Gastrocnemius medialis (tissue), 4 donors: ENCODE measurements around the gene TCF7L2. TPM values are rescaled to one million over a fixed set of nuclear protein-coding genes. Genes with fewer than 3 reads are reported as not detected.
A peak's percentile ranks its signal among the peaks of the same experiment; 100 is the strongest.

Experiments
- ATAC-seq, 2 donors: fragments of 150-250 bp; one replicate each; pipeline ENCODE4 v1.9.1; 2016
- DNase-seq, 2 donors: peaks; one replicate each; pipeline ENCODE4 v3.0.0-alpha.2; 2019
- H3K27ac ChIP-seq, 4 donors: fragments of 200-600 bp; sonication (generic); 1 replicate in 1 of 4; 2 replicates in 3 of 4; pipeline ENCODE4 v1.5.1; 2016 to 2018; ENCODE audit warnings: mild to moderate bottlenecking in 2 of 4, moderate library complexity in 1 of 4
- H3K27me3 ChIP-seq, 3 donors: fragments of 200-600 bp; sonication (generic) in 2 of 3; 1 replicate in 1 of 3; 2 replicates in 2 of 3; pipeline versions ENCODE4 v1.5.1 to v1.6.0; 2016 to 2019; ENCODE audit warnings: mild to moderate bottlenecking in 1 of 3, moderate library complexity in 1 of 3
- H3K36me3 ChIP-seq, 2 donors: fragments of 200-600 bp; sonication (generic) in 1 of 2; one replicate each; pipeline ENCODE4 v1.5.1; 2017 to 2018
- H3K4me1 ChIP-seq, 2 donors: fragments of 200-600 bp; sonication (generic) in 1 of 2; one replicate each; pipeline ENCODE4 v1.5.1; 2016 to 2017; ENCODE audit warnings: mild to moderate bottlenecking in 2 of 2
- H3K4me3 ChIP-seq, 4 donors: fragments of 200-600 bp; sonication (generic) in 3 of 4; 1 replicate in 1 of 4; 2 replicates in 3 of 4; pipeline ENCODE4 v1.5.1; 2016 to 2019; ENCODE audit warnings: mild to moderate bottlenecking in 2 of 4
- H3K9me3 ChIP-seq, 3 donors: fragments of 200-600 bp; sonication (generic) in 2 of 3; 1 replicate in 1 of 3; 2 replicates in 2 of 3; pipeline ENCODE4 v1.5.1; 2016 to 2019
- POLR2A ChIP-seq, 2 donors: fragments of 450-650 bp; IDR thresholded peaks; one replicate each; pipeline ENCODE4 v1.6.1; 2017; ENCODE audit warnings: antibody characterized with exemption in 2 of 2, mild to moderate bottlenecking in 2 of 2, moderate library complexity in 2 of 2
- in situ Hi-C, 4 donors: fragments of 200-750 bp; cut with MboI; loops; one replicate each; pipeline versions ENCODE4 v1.15.0 to v1.8.0; 2017; ENCODE audit warnings: low sequenced_read_pairs in 4 of 4
- intact Hi-C: fragments of 100-400 bp; cut with DNase I; formaldehyde crosslinking; loops from one replicate; pipeline ENCODE4 v1.15.1; 2023; ENCODE audit warnings: low total_unique reads
- total RNA-seq, 4 donors: library from RNA; depleted of rRNA; stranded (reverse); fragments of >200 nt; gene quantifications; one replicate each; pipeline versions ENCODE4 v1.1.0 to v1.2.3, GENCODE V29; 2016
- TF ChIP-seq, protein P1 (sequence below), 5 experiments: fragments of 450-650 bp in 3 of 5; fragments of 200-600 bp in 2 of 5; sonication (generic) in 2 of 5; IDR thresholded peaks in 4 of 5; conservative IDR thresholded peaks in 1 of 5; 1 replicate in 4 of 5; 2 replicates in 1 of 5; pipeline ENCODE4 v1.5.1; 2016 to 2019; ENCODE audit warnings: antibody characterized with exemption in 5 of 5, mild to moderate bottlenecking in 3 of 5, moderate library complexity in 3 of 5

Gene TCF7L2
- total RNA-seq, 4 donors from 2014 or later, result 4.6 to 5.1 (median 5.0) TPM

DNA sequence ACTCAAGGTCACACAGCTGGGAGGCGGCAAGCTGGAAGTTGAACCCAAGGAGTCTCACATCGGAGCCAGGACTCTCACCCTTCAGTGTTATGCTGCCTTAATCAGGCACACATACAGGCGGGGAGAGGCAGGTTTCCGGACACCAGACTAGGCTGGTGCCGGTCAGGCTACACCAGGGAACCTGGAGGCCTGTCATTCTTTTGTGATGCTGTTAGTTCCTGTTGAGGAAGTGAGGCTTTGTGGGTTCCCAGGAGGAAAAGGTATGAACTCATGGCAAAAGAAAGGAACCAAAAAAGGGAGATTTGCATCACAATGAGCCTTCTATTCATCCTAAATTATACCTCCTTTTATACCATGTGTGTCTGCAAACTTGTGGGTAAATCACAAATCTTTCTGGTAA lies 103.8 kb downstream of the TCF7L2 start:
- intact Hi-C loops (no loop called here), in situ Hi-C loops (no loop called here)
- peaks cover 12 to 21% of the 10 kb centered on the region in 2 donors for H3K4me1 ChIP-seq
- peak in 1 of 2 donors; percentile 48 for ATAC-seq
- no peaks in the 10 kb centered on the region for H3K36me3 ChIP-seq
- H3K4me3 ChIP-seq, result no peak overlapping the region
- no peaks in the 10 kb centered on the region for H3K27me3 ChIP-seq
- no peak for DNase-seq
- no peak for TF ChIP-seq POLR2A (IDR thresholded peaks at IDR 0.05)
- TF ChIP-seq, protein P1, sequence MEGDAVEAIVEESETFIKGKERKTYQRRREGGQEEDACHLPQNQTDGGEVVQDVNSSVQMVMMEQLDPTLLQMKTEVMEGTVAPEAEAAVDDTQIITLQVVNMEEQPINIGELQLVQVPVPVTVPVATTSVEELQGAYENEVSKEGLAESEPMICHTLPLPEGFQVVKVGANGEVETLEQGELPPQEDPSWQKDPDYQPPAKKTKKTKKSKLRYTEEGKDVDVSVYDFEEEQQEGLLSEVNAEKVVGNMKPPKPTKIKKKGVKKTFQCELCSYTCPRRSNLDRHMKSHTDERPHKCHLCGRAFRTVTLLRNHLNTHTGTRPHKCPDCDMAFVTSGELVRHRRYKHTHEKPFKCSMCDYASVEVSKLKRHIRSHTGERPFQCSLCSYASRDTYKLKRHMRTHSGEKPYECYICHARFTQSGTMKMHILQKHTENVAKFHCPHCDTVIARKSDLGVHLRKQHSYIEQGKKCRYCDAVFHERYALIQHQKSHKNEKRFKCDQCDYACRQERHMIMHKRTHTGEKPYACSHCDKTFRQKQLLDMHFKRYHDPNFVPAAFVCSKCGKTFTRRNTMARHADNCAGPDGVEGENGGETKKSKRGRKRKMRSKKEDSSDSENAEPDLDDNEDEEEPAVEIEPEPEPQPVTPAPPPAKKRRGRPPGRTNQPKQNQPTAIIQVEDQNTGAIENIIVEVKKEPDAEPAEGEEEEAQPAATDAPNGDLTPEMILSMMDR (IDR thresholded peaks at IDR 0.05 in 4 of 5, conservative IDR thresholded peaks at IDR 0.05 in 1 of 5), result no peak
- H3K9me3 ChIP-seq, result no peaks in the 10 kb centered on the region
- peak overlapping the region; percentile 48 to 62 (median 52) for H3K27ac ChIP-seq

GRCh38 chr10:113055458-113055857 lies 105.4 kb downstream of the TCF7L2 start:
- no peak overlapping the region for H3K27ac ChIP-seq
- in situ Hi-C loops (no loop called here), intact Hi-C loops (no loop called here)
- ATAC-seq (no peak), DNase-seq (no peak)
- H3K4me1 ChIP-seq, result peaks cover 25 to 37% of the 10 kb centered on the region in 2 donors
- TF ChIP-seq, protein P1 (IDR thresholded peaks at IDR 0.05 in 4 of 5, conservative IDR thresholded peaks at IDR 0.05 in 1 of 5), result no peak
- no peak for TF ChIP-seq POLR2A (IDR thresholded peaks at IDR 0.05)
- H3K27me3 ChIP-seq, result no peaks in the 10 kb centered on the region
- no peak overlapping the region for H3K4me3 ChIP-seq
- H3K9me3 ChIP-seq, result no peaks in the 10 kb centered on the region
- H3K36me3 ChIP-seq, result no peaks in the 10 kb centered on the region

DNA sequence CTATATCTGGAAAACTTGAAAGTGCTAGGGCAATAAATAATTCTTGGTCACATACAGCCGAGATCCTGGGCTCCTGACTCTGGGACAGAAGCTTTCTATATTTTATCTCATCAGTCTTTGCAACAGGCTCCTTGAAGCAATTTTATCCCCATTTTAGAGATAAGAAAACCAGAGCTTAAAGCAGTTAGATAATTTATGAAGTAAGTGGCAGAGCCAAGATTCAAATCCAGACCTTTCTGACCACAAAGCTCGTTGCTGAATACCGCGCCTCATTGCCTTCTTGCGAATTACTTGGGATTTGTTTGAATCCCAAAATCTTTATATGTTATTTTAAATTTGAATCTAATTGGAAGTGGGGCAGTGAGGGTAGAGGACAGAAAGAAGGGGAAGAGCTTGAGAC lies 106.0 kb downstream of the TCF7L2 start:
- in situ Hi-C loops, result no loop called here
- Histone ChIP-seq H3K4me3 (no peak overlapping the region), H3K9me3 (no peaks in the 10 kb centered on the region), H3K27ac (no peak overlapping the region), H3K4me1 (peaks cover 28 to 42% of the 10 kb centered on the region in 2 donors), H3K36me3 (no peaks in the 10 kb centered on the region), H3K27me3 (no peaks in the 10 kb centered on the region)
- DNase-seq, result no peak
- TF ChIP-seq POLR2A (IDR thresholded peaks at IDR 0.05), result no peak
- TF ChIP-seq, protein P1 (IDR thresholded peaks at IDR 0.05 in 4 of 5, conservative IDR thresholded peaks at IDR 0.05 in 1 of 5), result no peak
- intact Hi-C loops, result no loop called here
- no peak for ATAC-seq

- no peaks in the 10 kb centered on the region for H3K9me3 ChIP-seq
- TF ChIP-seq, protein P1 (IDR thresholded peaks at IDR 0.05 in 4 of 5, conservative IDR thresholded peaks at IDR 0.05 in 1 of 5), result no peak
- no peak for TF ChIP-seq POLR2A (IDR thresholded peaks at IDR 0.05)
- in situ Hi-C loops, result no loop called here
- no peaks in the 10 kb centered on the region for H3K36me3 ChIP-seq
- ATAC-seq (no peak), DNase-seq (no peak)
- H3K27me3 ChIP-seq, result no peaks in the 10 kb centered on the region
- H3K4me3 ChIP-seq, result no peak overlapping the region
- peaks cover 33 to 47% of the 10 kb centered on the region in 2 donors for H3K4me1 ChIP-seq
- intact Hi-C loops, result no loop called here
- H3K27ac ChIP-seq, result no peak overlapping the region
These were observed 106.5 kb downstream of the TCF7L2 start for GRCh38 chr10:113056441-113057021.
